ENCODE measurements around the gene KCTD16.

Gene KCTD16

DNA sequence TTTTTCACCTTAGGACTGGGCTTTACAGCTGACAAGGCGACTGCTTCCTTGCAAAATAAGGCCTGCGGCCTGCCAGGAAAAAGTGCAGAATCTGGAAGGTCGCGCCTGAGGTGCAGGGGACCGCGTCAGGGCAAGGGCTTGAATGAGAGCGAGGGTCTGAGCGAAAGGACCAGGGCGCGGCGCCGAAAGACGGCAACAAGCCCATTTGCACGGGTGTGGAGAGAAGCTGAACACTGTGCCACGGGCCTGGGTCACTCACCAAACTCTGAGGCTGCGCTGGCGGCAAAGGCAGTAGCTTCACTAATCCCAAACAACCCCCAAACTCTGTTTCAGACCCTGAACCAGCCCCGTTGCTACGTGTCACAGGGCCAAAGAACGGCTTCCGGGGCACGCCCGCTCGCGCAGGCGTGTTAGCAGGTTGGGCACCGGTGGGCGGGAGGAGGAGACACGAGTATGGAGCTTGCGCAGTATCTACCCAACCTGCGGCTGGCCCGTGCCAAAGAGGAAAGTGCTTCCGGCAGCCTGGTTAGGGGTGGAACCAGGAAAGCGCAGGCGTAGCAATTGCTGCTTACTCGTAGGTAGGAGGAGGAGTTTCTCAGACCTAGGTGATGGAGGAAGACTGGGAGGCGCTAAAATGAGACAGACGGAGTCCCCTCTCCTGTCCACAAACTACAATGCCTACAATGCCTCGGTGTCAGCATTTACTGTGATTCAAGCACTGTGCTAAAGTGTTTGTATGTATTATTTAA lies at the start of gene KCTD16, which contains the start of gene YIPF5:
Gene KCTD16, plus strand, starts transcription at position 598 of the 749 bp plus-strand sequence.
Gene YIPF5, minus strand, starts transcription at position 384 of the 749 bp plus-strand sequence. CDS start 704 bp downstream, outside the sequence.
- peak; percentile 95 for DNase-seq (ENCODE audit: low spot score)

DNA sequence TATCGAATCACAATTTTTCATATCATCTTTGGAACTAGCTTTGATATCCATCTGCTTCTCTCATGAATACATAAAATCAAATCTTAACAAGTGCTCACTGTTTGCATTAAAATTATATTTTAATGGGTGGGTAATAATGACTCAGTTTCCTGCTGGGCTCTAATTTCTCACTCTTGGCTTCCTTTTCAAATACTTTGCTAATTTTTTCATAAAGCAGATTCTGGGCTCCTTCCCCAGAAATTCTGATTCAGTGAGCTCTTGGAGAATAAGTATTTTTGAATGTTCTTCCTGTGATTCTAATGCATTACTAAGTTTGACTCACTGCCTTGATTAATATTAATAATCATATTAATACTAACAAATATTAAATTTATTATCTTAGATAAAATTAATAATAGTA lies 49.1 kb upstream of the KCTD16 start:
- no peak for DNase-seq (ENCODE audit: low spot score)

DNA sequence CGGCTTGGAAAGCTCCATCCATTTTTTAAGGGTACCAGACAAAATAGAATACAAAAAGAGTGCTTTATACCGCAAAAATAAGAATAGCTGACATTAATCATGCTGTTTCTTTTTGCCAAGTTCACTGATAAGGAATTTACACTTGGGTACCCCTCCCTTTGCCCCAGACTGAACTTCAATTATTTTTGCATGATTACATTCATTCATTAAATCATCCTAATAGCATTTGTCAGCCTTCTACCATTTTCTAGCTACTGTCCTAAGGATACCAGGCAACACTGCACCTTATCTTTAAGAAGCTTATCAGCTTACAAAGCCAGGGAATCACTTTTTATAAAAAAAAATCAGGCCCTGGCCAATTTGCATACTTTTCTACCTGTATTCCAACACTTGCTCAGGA lies 48.6 kb upstream of the KCTD16 start:
- no peak for DNase-seq (ENCODE audit: low spot score)

DNA sequence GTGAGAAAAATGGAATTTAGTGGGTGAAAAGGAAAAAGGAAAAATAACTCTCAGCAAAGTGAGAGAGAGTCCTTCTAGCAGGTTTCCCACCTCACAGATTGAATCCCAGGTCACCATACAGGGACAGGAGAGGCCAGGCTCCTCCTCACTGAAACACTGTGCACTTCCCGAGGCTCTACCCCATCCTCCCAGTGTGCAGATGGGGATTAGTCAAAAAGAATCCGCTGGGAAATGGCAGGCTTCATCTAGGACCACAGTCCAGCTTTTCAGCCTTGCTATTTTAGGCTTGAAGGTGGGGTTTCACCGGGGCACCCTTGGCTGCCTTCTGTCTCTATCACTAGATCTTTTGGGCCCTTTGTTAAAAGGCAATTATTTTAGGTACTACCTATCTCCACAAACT lies 48.0 kb upstream of the KCTD16 start:
- no peak for DNase-seq (ENCODE audit: low spot score)

DNA sequence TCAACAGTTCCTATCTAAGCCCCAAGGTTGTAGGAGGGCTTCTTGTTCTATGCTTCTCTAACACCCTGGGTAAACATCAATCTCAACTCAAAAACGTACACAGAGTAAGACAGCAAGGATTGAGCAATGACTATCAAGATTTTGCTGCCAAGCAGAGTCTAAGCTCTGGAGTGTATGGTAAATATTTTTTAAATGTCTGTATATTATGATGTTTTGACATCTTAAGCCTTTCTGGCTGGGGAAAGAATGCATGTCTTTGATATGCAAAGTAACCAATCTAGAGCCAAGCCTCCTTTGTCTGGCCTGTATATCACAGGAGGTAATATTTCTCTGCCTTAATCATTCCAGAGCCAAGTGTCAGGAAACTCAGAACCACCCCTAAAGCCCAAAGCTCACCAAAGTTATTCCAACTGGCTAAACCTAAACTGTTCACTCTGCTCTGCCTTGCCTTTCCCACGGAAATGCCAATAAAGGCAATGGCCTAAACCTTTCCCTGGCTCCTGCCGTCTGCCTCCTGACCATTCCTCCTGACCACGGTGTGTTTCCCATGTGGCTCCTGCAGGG lies 45.4 kb upstream of the KCTD16 start:
- no peak for DNase-seq (ENCODE audit: low spot score)

DNA sequence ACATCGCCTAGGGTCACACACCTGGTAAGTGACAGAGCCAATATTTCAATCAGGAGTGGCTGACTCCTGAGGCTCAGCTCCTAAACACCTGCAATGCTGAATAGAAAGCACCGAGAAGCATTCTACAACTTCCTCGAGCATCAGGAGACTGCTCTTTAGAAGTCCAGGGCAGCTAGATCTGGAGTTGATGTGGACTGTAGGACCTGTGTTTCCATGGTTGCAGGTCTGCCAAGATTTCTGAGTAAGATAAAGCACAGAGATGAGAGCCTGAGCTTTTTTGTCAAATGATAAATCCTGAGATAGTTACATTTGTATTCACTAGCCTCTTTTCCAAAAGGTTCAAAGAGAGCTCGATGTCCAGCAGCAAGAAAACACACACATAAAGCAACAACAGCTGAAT lies 44.0 kb upstream of the KCTD16 start:
- DNase-seq (ENCODE audit: low spot score), result no peak

DNA sequence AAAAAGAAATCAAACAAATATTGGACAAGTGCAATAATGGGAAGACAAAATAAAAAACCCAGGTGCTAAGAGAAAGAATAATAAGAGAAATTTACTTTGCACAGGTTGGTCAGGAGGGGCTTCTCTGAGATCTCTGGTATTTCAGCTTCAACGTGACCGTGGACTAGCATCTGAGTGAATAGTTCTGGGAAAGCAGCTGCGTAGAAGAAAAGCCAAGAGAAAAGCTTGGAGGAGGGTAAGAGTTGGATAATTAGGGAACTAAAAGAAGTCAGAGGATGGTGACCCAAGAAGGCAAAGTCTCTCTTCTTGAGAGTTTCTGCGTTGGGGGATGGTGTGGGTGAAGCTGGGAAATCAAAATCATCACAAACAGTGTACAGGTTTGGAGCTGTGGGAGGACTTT lies 41.8 kb upstream of the KCTD16 start:
- DNase-seq (ENCODE audit: low spot score), result no peak

DNA sequence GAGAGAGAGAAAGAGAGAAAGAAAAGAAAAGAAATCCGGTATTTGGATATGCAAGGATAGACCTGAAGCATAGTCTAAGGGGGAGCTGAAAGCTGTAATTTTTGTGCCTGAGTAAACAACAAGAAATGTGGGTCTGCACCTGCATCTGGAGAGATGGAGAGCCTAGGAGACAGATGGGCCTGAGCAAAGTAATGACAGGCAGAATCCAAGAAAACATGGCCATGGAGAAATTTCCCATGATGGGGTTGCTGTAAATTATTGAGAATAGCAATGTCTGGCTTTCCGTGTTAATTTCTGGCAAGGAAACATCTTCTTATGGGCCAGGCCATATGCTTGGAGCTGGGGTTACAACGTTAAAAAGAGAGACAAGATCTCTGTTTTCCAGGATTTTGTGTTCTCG lies 40.4 kb upstream of the KCTD16 start:
- no peak for DNase-seq (ENCODE audit: low spot score)

DNA sequence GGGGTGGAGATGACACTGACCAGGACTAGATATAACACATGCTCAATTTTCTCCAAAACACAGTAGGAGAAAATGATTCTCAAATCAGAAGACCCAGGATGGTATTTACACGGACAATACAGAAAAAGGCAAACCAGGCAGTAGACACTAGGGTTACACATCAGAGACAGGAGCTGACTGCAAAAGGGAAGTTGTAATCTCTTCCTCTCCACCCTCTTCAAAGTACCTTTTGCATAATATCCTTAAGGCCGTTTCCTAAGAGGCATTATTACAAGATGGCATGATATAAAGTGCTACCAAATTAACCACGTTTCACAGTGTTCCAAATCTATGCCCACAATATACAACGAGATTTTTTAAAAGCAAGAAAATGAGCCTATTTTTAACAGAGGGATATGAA lies 39.4 kb upstream of the KCTD16 start:
- no peak for DNase-seq (ENCODE audit: low spot score)

DNA sequence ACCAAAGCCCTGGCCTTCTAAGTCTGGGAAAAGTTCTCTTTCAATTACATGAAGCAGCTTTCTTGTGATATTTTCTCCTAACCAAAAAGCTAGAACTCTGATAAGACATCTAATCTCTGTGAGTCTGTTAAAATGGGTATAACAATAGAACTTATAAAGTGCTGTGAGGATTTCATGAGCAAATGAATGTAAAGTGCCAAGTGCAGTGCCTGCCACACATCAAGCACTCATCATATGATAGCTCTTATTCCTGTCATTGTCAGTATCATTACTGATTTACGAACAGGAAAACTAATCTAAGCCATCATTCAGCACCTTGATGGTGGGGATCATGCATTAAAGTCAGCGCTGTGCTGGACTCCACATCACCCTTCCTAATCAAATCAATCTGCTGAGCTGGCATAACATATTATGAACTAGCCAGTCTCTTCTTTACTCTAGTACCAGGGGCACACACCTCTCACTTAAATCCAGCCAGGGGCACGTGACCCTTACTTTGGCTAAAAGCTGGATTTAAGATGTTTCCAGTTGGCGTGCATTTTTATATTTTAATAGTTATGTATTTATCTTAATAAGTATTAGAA lies 37.5 kb upstream of the KCTD16 start:
- DNase-seq (ENCODE audit: low spot score), result no peak

DNA sequence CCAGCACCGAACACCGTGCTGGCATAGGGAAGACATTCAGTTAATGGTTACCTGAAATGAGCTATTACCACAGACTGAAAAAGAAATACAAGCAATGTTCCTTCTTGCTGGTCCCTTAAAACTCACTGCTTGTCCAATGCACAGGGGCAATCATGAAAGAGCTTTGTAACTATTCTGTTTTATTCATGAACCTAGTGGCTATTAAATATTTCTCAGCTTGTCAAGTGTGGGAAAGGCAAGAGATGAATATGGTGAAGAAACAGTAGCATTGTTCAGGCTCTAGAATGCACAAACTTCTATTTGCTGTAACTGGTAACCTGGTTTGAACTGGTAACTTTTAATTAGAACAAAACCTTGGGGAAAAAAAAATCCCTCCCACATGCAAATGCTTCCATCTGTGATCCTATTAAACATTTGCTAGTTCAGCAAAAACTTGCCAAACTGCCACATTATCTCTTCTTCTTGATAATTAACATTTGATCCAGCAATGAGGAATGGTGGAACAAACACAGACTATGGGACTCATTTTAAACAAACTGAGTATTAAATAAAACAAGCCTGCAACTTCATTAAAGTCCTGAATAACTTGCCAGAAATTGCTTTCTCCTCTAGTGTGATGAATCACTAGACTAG lies 36.4 kb upstream of the KCTD16 start:
- no peak for DNase-seq (ENCODE audit: low spot score)

DNA sequence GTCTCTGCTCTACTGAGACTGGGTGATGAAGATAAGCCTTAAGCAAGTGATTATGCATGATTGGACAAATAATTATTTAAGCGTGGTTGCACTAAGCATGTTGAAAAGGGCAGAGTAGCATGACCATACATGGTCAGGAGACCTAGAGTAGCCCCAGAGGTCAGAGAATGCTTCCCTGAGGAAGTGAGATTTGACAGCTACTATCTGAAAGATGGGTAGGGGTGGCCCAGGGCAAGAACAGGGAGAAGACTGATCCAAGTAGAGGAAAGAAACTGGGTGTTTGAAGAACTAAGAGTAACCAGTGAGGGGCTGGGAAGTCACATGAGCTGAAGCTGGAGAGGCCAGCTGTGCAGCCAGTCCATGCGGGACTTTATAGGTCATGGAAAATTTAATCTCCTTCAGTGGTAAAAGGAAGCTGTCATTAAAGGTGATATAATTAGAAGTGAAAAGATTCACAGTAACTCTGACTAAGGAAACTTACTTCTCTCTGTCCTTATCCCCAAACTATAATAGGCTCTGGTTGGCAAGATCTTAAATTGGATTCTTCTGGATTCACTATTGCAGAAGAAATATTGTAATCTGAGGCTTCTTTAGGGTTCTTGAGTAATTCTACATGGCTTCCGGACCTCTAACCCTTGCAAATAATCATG lies 35.4 kb upstream of the KCTD16 start:
- no peak for DNase-seq (ENCODE audit: low spot score)

DNA sequence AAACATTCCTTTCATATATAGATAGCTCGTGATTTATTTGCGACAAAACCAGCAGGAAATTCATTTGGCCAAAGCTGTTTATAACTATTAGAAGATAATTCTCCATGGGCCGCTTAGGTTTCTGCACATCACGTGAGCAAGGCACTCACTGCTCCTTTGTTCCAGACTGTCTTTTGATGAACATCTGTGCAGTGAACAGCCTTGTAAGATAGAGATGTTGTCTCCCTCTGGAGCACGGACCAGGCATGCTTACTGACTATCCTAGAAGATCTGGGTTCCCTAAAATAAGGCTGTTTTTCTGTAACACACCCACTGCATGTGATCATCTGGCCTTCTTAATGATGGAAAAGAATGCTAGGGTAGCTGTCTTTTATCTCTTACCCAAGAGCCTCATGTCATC lies 31.1 kb upstream of the KCTD16 start:
- no peak for DNase-seq (ENCODE audit: low spot score)

DNA sequence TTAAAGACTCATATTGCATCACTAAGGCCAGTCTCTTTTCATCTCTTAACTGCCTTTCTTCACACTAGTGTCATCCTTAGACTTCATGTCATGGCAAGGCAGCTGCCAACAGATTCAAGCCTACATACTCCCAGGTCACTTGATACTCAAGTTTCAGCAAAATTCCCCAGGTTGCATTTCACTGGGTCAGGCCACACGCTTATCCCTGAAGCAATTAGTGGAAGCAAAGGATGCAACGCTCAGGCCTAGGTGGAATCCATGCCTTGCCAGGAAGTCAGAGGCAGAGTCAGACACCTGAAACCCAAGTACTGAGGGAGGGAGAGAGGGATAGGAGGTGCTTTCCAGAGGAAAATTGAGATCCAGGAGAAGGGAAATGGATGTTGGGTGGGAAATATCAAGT lies 29.1 kb upstream of the KCTD16 start:
- DNase-seq (ENCODE audit: low spot score), result no peak

DNA sequence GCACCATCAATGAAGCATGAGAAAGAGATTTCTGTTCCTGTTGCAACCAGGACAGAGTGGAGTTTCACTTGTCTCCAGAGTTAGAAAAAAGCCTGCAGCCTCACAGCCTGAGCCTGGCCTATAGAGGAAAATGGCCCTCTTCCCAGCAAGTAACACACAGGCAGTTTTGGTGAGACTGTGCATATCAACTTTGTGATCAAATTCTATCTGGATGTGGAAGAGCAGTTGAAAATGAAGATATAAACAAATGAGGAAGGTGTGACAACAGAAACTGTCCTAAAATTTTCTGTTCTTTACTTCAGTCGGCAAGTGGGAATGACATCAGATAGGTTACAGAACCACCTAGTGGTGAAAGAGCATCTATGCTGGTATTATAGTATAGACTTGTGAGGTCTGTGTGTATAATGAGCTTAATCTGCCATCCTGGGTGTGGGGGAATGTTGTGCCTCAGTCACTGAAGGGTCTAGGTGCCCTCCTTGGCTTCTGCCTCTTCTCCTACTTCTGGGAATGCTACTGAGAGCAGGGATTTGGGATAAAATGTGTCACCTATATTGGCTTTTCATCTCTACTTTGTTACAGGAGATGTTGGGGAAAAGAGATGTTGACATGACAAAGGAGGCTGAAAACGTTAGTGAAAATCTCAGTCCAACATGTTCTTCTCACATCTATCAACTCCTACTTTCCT lies 28.4 kb upstream of the KCTD16 start:
- DNase-seq (ENCODE audit: low spot score), result peak; percentile 57

DNA sequence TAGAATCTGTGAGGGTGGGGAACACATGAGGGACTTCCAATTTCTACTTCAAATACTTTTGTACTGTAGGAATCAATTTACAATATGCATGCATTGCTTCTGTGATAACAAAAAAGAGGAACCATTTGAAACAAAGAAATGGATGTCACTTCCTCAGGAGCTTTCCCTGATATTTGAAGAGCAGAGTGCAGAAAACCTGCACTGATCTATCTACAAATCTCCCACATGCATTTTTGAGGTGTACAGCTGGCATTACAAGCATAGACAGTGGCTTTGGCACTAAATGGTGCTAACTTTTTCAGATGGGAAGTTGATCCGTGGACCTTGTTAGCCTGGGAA lies 27.9 kb upstream of the KCTD16 start:
- no peak for DNase-seq (ENCODE audit: low spot score)

DNA sequence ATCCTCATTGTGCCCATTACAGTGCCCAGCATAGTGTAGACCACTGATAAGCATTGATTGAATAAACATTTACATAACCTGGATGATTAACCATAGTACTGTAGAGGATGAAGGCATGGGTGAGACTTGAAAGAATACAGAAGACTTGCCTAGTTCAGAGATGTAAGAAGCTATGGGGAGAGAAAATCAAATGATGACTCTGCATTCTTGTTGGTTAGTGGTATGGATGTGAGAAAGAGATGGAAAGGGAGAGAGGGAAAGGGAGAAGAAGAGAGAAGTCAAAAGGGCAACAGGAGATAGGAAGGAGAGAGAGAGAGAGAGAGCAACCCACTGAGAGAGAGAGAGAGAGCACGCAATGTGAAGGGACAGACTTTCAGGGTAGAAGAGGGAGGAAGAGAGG lies 27.0 kb upstream of the KCTD16 start:
- no peak for DNase-seq (ENCODE audit: low spot score)

DNA sequence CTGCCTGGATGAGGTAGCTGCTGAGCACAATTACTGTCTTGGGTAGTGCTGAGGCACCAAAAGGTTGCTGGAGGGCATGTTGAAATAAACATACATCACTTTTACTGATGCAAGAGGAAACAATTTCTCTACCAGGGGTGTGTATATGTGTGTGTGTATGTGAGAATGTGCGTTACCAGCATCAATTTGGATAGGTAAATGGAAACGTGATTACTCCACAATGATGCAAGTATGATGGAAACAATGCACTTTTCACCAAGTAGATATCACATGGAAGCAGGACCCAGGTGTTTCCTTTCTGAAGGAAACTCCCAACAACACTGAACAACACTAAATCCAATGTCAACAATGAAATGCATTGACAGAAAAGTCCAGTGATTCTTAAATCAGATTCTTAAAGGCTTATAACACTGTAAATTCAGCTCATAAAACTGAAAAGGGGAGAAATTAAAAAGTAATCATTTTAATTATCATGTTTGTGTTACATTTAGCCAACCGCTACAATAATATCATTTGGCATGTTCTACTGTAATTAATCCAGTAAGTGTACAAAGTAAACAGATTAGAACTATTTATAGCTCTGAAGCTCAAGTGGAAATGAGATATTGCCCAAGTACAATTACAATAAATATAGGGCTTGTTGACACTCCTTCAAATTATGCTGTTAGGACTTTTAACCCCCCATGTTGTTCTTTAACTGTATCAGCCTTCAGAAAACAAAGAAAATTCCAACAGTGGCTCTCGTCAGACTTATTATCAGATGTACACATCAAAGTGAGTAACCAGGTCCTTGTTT lies 25.5 kb upstream of the KCTD16 start:
- no peak for DNase-seq (ENCODE audit: low spot score)

DNA sequence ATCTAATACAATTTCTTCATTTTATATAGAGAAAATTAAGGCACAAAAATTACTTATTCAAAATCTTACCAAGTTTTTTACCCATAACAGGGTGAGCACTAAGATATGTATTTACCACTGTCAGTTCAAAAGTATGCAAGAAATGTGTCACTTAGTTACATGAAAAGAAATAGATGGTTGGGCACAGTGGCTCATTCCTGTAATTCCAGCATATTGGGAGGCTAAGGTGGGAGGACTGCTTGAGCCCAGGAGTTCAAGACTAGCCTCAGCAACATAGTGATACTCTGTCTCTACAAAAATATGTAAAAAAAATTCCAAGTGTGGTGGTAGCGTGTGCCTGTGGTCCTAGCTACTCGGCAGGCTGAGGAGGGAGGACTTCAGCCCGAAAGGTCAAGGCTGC lies 19.6 kb upstream of the KCTD16 start:
- DNase-seq (ENCODE audit: low spot score), result no peak

DNA sequence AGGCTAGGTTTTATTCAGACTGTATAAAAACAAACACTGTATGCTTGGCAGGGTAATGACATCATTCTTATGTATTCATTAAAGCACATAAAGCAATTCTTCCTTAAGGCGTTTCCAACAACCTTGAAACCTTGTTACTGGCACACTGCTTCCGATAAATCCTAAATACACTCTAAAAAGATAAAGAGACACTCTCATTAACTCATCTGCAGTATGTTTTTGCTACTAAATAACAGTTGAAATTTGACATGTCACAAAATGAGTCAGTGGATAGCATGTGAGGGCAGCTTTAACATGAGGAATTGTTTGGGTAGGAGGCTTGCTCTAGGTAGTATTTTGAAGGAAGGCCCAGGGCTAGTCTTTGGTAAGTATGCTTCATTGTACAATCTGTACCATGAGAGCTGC lies 13.9 kb upstream of the KCTD16 start:
- DNase-seq (ENCODE audit: low spot score), result no peak

DNA sequence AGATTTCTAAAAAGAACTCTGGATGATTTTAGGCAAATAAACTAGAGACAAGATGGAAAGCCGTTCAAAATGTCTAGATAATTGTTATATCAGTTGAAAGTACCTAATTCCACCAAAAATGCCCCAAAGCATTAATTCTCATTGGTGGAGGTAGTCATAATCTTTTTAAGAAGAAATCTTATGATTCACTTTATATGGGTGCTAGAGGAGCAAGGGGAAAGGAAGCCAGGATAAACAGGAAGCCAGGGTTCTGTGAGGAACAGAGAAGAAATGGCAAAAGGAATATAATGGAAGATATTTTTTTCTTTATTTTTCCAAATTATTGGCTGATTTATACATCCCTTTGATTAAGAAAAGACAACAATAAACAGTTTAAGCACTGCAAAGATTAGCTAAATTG lies 8.0 kb upstream of the KCTD16 start:
- no peak for DNase-seq (ENCODE audit: low spot score)
